GM18868 (cell line): ENCODE measurements around the gene DLG5.

Experiments used
- ATAC-seq: cut with Tn5 transposase; IDR thresholded peaks from one replicate; pipeline ENCODE4 v1.9.1; 2021; ENCODE audit warnings: mild to moderate bottlenecking, moderate library complexity; ENCODE audit not compliant: unreplicated experiment

DLG5 gene

DNA sequence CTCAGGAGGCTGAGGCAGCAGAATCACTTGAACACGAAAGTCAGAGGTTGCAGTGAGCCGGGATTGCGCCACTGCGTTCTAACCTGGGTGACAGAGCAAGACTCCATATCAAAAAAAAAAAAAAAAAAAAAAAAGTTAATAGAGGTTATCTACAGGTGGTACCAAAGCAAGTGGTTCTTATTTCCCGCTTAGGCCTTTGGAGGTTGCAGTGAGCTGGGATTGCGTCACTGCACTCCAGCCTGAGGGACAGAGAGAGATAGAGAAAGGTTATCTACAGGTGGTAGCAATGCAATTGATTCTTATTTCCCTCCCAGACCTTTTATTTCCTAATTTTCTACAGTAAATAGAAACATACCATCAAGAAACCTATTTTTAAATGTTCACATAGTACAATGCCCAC, 98.2 kb downstream of the DLG5 start:
- no peak for ATAC-seq

DNA sequence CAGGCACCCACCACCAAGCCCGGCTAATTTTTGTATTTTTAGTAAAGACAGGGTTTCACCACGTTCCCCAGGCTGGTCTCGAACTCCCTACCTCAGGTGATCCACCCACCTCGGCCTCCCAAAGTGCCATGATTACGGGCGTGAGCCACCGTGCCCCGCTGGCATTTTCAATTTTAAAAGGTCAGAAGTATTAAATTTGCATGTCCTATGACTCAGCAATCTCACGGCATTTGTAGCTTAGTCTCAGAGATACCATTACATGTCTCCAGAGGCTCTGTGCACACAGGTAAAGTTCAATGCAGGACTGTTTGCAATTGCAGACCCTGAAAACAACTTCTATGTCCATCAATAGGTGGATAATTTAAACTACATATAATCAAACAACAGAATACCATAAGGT, 99.2 kb downstream of the DLG5 start:
- ATAC-seq, result no peak

DNA sequence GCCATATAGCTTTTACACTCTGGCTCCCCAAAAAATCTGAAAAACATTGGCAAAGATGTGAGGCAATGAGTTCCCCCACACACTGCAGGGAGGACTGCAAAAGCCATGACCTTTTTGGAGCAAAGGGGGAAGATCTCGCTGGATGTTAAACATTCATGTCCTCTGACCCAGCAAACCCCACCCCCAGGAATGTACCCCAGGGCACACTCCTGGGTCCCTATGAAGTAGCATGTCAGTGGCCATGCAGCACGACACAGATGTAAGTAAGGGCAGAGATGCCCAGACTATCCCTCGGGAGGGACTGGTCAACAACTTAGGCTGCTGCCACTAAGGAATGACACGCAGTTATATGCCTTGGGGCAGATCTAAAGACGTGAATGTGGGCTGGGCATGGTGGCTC, 100.6 kb downstream of the DLG5 start:
- ATAC-seq, result no peak

DNA sequence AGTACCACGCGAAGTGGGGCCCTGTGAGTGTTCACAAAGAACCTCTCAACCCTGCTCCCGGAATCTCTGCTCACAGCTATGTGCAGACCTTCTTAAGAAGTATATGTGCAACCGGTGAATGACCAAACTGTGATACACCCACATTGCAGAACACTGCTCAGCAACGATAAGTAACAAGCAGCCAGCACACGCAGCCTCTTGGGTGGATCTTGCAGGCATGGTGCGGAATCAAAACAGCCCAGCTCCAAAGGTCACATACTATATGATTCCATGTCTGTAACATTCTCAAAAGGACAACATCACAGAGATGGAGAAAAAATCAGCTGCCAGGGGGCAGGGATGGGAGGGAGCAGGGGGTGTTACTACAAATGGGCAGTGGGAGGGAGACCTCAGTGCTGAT, 101.6 kb downstream of the DLG5 start:
- ATAC-seq, result no peak

DNA sequence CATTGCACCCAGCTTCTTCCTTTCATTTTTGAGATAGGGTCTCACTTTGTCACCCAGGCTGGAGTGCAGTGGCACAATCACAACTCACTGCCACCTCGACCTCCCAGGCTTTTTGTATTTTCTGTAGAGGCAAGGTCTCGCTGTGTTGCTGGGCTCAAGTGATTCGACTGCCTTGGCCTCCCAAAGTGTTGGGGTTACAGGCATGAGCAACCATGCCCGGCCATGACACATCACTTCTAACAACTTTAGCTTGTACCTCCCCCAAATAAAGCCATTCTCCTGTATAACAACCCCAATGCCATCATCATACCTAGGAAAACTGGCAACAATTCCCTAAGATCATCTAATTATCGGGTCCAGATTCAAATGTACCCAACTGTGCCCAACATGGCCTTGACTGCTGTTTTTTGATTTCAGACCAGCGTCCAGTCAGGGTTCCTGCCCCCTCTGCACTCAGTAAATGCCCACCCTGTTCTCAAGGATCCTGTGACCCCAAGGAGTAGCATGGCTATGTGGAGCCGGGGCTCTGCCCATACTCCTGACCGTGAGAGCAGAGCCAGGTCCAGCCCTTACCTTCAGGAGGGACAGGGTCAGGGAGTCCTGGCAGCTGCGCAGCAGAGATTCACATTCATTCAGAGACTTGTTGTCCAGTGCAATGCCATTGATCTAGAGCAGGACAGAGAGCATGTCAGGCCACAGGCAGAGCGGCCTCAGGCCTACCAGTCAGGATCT, 102.6 kb downstream of the DLG5 start:
- ATAC-seq, result no peak

DNA sequence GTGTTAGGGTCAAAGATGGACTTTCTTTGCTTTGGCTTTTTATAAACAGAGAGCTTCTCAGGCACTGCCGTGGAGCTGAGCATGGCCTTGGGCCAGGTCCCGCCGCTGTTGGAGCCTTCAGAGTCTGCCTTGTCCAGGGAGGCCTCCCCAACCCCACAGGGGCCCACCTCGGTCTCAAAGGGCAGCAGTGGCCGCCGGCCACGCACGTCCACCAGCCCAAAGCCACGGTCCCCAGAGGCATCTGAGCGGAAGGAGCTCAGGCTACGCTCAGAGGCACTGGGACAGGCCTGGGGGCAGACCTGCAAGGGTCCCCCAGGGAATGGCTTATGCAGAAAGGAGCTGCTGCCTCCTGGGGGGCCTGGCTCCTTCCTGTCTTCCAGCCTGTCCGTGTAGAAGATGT, 105.0 kb downstream of the DLG5 start:
- ATAC-seq, result no peak

DNA sequence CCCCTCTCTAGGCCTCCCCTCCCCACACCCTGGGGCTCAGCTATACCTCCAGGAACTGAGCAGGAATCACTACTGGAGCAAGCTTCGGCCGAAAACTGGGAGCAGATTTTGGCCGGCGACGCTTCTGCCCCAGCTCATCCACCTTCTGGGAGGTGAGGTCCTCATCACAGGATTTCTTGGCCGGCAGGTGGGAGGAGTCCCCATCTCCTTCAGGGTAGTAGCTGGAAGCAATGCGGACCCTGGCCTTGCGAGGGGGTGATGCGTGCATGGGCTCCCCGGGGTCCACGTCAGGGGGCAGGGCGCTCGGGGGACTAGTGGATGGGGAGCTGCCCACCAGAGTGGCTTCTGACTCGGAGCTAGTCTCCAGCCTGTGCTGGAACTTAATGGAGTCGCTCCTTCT, 105.5 kb downstream of the DLG5 start:
- ATAC-seq, result no peak

DNA sequence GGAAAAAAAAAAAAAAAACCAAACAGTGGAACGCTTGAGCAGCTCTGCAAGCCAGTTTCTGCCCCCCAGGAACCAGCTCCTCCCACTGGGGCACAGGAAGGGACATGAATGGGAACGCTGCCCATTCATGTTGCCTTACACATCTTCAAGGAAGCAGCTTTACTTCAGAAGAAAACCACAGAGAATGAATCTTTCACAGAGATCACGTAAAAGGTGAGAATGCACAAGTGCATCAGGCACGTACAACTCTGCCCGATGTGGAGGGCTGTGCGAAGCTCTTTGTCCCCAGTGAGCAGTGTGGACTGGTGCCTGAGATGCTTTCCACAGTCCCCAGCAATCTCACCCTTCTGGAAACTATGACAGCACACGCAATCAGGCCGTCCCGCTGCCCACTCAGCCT, 106.2 kb downstream of the DLG5 start:
- no peak for ATAC-seq

DNA sequence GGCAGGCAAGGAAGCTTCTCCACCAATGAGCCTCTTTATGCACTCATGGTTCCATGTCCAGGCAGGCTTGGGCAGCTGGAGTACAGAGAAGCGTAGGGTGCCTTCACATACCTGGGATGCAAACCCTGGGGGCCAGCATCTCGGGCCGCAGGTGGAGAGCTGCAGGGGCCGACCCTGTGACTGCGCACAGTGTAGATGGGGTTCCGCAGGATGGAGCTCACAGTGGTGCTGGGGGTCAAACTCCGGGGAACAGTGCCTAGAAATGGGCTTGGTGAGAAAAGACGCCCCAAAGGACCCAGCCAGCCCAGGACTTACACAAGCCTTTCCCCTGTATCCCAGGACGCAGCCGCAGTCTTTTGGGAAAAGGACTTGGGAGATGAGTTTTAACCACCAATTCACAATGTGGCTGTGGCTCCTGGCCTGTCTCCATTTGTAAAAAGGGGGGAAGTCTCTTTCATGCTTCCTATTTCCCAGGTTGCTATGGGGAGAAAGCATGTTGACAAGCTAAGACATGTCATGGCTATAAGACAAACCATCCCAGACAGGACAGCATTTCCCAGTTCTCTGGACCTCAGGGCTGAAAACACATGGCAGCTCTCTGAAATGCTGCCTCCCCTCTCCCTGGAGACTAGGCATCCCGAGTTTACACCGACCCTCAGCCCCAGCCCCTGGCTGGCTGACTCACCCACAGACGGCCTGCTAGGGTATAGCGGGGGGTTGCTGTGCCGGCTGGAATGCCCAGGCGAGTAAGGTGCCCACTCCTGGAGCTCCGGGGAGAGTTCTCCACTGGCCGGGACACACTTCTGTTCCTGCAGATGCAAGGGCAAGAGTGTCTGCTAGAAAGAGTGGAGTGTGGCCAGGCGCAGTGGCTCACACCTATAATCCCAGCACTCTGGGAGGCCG, 107.1 kb downstream of the DLG5 start:
- ATAC-seq, result no peak

DNA sequence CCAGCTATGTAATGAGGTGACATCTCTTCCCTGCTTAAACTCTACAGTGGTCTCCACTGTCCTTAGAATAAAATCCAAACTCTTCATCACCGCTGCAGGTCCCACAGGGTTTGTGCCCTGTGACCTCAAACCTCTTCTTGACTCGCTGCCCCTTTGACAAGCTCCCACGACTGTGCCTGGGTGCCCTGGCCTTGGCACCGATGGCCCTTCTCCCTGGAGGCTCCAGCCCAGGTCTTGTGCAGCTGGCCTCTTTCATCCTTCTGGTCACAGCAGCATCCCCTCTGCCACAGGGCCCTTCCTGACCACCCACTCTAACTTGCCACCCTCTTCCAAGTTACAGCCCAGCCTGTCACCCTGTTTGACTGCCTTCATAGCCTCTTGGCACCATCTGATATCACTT, 108.2 kb downstream of the DLG5 start:
- no peak for ATAC-seq

DNA sequence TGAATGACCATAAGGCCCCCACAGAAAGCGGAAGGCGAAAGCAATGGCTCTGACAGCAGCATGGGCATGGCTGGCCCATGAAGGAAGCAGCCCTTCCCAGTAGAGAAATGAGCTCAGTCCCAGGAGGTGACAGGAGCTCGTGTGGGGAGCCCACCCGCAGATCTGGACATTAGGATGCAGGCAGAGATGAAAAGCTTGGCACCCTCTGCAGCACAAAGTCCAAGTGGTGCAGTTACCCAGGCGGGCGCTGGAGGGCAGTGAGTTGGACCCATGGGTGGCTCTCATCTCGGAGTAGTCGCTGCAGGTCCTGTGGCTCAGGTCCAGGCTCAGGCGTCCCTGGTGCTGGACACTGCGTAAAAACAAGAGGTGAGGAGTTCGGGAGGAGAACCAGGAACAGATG, 109.0 kb downstream of the DLG5 start:
- no peak for ATAC-seq

DNA sequence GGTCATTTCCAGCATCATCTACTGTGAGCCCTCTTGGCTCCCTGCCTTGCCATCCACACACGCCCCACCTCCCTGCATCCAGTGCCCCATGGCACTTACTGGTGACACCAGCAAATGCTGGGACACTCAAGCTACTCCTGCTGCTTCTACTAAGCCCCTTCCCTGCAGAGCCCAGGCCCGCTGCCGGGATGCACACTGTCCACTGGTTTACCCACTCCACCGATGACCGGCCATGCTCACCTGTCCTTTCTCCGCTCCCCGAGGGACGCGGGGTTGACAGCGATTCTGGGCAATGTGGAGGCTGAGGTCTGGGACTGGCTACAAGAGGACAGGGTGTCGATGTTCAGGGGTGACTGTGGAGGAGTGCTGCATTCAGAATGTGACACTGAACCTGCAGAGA, 110.2 kb downstream of the DLG5 start:
- no peak for ATAC-seq

DNA sequence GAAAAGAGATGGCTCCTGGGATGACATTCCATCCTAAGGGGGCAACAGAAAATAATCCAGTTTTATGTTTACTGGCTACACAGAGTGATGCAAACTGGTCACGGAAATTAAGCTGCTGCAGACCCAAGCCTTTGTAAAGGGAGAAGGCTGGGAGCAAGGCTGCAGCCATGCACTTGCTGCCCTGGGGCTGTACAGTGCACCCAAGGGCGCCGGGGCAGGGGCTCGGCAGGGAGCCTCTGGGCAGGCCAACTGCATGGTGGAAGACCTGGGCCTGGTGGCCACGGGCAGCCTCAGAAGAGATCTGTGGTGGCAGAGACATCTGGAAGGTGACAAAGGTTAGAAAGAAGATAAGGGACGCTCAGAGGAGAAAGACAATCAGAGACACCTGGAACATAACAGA, 113.8 kb downstream of the DLG5 start:
- ATAC-seq, result no peak

DNA sequence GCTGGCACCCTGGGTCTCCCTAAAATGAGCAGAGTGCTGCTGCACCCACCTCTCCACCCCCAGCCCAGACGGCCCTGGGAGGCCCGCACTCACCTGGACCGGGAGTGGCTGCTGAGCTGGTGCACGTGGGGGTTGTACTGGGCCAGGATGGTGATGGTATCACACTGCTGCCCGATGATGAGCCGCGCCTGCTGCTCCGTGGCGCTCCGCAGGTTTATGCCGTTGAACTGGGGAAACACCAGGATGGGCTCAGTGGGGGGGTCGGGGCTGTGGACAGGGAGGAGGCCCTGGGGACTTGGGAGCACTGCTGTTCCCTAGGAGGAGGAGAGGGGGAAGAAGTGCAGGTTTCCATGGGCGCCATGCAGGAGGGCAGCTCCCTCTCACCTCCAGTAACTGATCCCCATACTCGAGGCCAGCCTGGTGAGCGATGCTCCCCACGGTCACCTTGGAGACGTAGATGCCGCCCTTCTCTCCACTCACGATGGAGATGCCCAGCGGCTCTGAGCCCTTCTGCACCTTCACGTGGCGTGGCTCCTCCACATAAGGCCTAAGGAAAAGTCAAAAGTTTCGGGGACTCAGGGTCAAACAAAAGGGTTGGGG, 114.6 kb downstream of the DLG5 start:
- no peak for ATAC-seq

DNA sequence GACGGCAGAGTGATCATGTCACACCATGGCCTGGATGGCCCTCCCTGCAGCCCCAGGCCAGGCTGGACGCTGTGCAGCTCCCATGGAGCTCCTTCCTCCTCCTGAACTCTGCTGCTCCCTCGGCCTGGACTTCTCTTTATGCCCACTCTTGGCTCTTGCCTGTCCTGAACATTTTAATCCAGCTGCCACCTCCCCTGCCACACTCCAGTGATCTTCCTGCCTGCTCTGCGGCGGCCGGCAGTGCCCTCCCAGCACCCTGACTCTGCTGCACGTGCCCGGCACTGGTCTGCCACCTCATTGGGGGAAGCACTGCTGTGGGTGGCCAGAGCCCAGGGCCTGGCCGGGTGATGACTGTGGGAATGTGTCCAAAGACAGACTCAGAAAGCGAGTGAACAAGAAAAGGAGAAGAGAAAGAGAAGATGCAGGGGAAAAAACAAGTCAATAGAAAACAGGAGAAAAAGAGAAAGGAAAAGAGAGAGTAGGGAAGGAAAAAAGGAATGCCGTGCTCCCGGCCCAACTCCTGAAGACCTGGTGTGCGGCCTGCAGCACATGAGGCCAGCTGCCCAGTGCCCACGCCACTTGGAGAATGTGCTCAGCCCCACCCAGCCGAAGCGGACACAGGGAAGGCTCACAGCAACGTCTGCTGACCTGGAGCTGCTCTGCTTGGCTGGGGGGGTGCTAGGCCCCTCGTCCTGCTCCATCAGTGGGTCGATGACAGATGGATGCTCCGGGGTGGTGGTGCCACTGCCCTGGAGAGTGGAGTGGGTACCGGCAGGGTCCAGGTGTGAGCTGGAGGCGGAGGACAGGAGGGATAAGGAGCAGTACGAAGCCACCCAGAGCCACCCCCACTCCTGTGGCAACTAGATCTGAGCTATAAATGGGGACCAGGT, 115.9 kb downstream of the DLG5 start:
- ATAC-seq, result no peak

DNA sequence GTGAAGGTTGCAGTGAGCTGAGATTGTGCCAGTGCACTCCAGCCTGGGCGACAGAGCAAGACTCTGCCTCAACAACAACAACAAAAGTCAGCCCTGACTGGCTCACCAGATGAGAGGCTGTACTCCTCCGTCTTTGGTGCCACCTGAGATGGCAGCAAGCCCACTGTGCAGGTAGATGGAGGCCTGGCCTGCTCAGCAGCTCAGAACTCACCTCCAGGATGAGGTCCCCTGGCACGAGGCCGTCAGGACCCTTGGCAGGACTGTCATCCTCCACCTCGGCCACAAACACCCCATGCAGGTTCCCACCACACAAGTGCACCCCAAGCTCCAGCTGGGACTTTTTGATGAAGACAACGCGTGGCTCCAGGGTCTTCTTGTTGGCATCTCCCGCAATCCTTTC, 117.2 kb downstream of the DLG5 start:
- ATAC-seq, result no peak

DNA sequence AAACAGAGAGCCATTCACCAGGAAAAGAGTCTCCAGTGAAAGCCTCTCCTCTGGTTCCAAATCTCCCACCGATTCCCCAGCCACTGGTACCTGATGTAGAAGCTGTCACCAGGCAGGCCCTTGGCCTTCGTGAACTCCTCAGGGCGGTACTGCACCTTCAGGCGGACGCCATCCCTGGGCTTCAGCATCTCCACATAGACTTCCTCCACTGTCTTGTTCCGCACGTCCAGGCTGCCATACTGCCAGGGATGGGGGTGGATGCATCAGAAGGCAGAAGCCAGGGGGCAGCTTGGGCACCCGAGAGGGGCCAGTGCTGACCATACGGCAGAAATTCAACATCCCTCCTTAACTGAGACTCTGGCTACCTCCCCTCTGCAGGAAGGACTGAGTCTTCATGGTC, 118.8 kb downstream of the DLG5 start:
- ATAC-seq, result no peak

DNA sequence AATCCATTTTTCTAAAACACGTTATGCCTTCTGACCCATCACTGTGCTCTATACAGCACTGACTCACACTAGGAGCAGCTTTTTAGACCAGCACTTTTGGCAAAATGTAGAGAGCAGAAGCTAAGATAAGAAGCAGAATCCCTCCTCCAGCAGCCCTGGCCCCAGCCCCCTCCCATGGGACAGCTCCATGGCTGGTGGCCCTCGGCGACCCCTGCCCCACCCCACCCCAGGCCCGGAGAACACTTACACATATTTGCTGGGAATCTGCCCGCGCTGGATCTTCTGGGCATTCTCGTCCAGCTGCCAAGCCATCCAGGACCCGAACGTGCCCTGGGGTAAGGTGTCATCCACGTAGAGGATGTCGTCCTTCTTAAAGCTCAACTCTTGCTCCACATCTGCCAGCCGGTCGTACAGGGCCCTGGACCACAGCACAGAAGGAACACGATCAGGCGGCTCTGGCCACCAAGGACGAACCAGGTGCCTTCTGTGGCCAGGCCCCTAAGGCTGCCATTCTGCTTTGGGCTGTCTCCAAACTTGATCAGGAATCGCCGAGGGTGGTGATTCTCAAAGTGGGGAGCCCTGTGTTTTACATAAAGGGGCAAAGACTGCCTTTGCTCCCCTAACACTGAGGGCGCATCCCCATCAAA, 119.9 kb downstream of the DLG5 start:
- no peak for ATAC-seq

DNA sequence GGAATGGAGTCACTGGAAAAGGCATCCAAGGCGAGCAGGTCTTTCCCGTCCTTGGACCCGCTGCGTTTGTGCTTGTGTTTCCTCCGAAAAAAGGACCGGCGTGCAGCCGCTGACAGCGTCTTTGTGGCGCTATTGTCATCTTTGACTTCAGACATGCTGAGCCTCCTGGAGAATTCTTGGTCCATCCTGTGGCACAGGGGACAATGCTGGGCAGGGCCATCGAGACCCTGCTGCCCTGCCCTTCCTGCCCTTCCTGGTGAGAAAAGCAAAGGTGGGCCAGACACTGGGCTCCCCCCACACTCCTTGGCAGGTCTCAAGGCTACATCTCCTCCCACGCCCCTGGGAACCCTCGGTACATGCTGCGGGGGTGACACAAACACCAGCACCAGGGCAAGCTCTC, 120.9 kb downstream of the DLG5 start:
- ATAC-seq, result no peak

DNA sequence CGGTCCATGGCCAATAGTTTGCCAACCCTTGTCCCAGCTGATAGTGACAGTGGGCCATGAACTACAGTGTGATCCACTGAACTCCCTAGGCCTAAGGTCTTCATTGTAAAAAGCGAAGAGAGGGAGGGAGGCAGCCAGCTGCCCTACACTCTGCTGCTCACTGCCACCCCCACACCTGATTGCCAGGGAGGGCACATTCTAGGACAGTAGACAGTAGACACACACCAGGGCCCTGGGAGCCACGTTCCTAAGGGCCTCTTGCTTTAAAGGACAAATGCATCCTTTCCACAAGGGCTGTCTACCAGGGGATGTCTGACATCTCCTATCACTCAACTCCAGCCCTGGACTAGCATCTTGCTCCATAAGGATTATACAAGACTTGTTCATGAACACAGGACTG, 122.2 kb downstream of the DLG5 start:
- ATAC-seq, result no peak
